Adrenal gland (tissue), 5 donors: ENCODE measurements around the gene NCAPG2.

Experiments used
- POLR2A ChIP-seq, 2 donors: fragments of 450-650 bp; IDR thresholded peaks; one replicate each; pipeline ENCODE4 v1.6.1; 2017; ENCODE audit warnings: antibody characterized with exemption in 2 of 2, mild to moderate bottlenecking in 2 of 2, moderate library complexity in 1 of 2
- TF ChIP-seq, protein P1 (sequence below), 6 experiments: fragments of 450-650 bp in 4 of 6; fragments of 200-600 bp in 2 of 6; sonication (generic) in 1 of 6; IDR thresholded peaks; 1 replicate in 5 of 6; 2 replicates in 1 of 6; pipeline versions ENCODE4 v1.5.1 to v1.8.0; 2016 to 2021; ENCODE audit warnings: antibody characterized with exemption in 6 of 6, mild to moderate bottlenecking in 2 of 6, moderate library complexity in 1 of 6
- donor health status: DM: no; HTN: no; CAD: no.

DNA sequence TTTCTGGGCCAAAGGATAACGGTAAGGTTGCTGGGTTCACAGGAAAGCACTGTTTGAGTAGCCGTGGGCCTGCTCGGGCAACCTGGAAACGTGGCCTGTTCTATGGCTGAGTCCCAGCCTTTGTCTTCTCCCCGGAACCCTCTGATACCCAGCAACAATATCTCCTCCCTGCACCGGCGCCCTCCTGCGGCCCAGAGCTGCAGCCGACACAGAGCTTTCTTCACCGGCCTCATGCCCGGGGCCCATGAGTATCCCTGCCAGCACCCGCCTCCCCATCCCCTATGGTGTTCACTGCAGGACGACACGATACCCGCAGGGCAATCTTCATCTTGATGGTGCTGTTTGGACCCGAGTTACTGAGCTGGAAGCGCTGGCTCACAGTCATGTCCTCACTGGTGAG is 38.6 kb upstream of the NCAPG2 start:
- TF ChIP-seq, protein P1, sequence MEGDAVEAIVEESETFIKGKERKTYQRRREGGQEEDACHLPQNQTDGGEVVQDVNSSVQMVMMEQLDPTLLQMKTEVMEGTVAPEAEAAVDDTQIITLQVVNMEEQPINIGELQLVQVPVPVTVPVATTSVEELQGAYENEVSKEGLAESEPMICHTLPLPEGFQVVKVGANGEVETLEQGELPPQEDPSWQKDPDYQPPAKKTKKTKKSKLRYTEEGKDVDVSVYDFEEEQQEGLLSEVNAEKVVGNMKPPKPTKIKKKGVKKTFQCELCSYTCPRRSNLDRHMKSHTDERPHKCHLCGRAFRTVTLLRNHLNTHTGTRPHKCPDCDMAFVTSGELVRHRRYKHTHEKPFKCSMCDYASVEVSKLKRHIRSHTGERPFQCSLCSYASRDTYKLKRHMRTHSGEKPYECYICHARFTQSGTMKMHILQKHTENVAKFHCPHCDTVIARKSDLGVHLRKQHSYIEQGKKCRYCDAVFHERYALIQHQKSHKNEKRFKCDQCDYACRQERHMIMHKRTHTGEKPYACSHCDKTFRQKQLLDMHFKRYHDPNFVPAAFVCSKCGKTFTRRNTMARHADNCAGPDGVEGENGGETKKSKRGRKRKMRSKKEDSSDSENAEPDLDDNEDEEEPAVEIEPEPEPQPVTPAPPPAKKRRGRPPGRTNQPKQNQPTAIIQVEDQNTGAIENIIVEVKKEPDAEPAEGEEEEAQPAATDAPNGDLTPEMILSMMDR (IDR thresholded peaks at IDR 0.05): no peak
- no peak for TF ChIP-seq POLR2A (IDR thresholded peaks at IDR 0.05)
